Kidney epithelial cell (primary cell): ENCODE results near the gene TUBGCP2. TPM values are rescaled to one million over a fixed set of nuclear protein-coding genes. Genes with fewer than 3 reads are reported as not detected.

Source experiments
- DNase-seq: peaks from one replicate; pipeline ENCODE4 v3.0.0-alpha.2; 2010; ENCODE audit warnings: low read depth
- H3K27me3 ChIP-seq: 2 replicates; pipeline ENCODE4 v1.6.0; 2011; ENCODE audit warnings: low read length; ENCODE audit not compliant: control insufficient read depth, insufficient read depth
- H3K36me3 ChIP-seq: 2 replicates; pipeline ENCODE4 v1.5.1; 2011; ENCODE audit warnings: low read length; ENCODE audit not compliant: control insufficient read depth, insufficient read depth
- H3K4me3 ChIP-seq: 2 replicates; pipeline ENCODE4 v1.5.1; 2011; ENCODE audit warnings: low read depth, mild to moderate bottlenecking, control low read depth, low read length
- CTCF ChIP-seq: IDR thresholded peaks from 2 replicates; pipeline ENCODE4 v1.5.1; 2011; ENCODE audit warnings: mild to moderate bottlenecking, moderate library complexity, low read length, control low read depth, inconsistent platforms; ENCODE audit not compliant: insufficient read depth, poor library complexity, severe bottlenecking
- total RNA-seq: library from RNA; depleted of rRNA; stranded (reverse); fragments of >200 nt; gene quantifications from 2 replicates; pipeline ENCODE4 v1.2.3, GENCODE V29; 2015

TUBGCP2 gene
- total RNA-seq, 1 donor from 2014 or later: 65.5 TPM

GRCh38 chr10:133260895-133261725 lies 47.6 kb downstream of the TUBGCP2 start:
- no peak for DNase-seq
- Histone ChIP-seq H3K4me3 (peak overlapping the region; percentile 56), H3K27me3 (no peaks in the 10 kb centered on the region), H3K36me3 (no peaks in the 10 kb centered on the region)
- no peak for TF ChIP-seq CTCF

GRCh38 chr10:133259602-133259989 lies 49.1 kb downstream of the TUBGCP2 start:
- DNase-seq: no peak
- no peak for TF ChIP-seq CTCF
- Histone ChIP-seq H3K27me3 (no peaks in the 10 kb centered on the region), H3K36me3 (no peaks in the 10 kb centered on the region), H3K4me3 (no peak overlapping the region)

GRCh38 chr10:133258818-133259601 lies 49.7 kb downstream of the TUBGCP2 start:
- Histone ChIP-seq H3K4me3 (no peak overlapping the region), H3K27me3 (no peaks in the 10 kb centered on the region), H3K36me3 (no peaks in the 10 kb centered on the region)
- DNase-seq: peak; percentile 98
- no peak for TF ChIP-seq CTCF

- no peak for DNase-seq
- Histone ChIP-seq H3K4me3 (no peak overlapping the region), H3K27me3 (no peaks in the 10 kb centered on the region)
Measured at GRCh38 chr10:133258066-133258817, 50.4 kb downstream of the TUBGCP2 start.

More at GRCh38 chr10:133258066-133258817, 50.4 kb downstream of the TUBGCP2 start:
- TF ChIP-seq CTCF: no peak
- no peaks in the 10 kb centered on the region for H3K36me3 ChIP-seq
